ENCODE measurements around the gene RANBP17. TPM values are rescaled to one million over a fixed set of nuclear protein-coding genes. Genes with fewer than 3 reads are reported as not detected.

RANBP17 gene
- total RNA-seq, 1 donor from 2014 or later = 15.7 TPM

- Mint-ChIP-seq H3K4me1 (ENCODE audit: unreplicated experiment) (peaks cover 12% of the 10 kb centered on the region), H3K9me3 (ENCODE audit: unreplicated experiment) (no peaks in the 10 kb centered on the region), H3K36me3 (ENCODE audit: unreplicated experiment) (no peaks in the 10 kb centered on the region), H3K27me3 (ENCODE audit: unreplicated experiment) (no peaks in the 10 kb centered on the region), H3K4me3 (ENCODE audit: unreplicated experiment) (no peak overlapping the region), H3K27ac (ENCODE audit: unreplicated experiment) (no peak overlapping the region)
- DNase-seq (ENCODE audit: extremely low spot score, unreplicated experiment) = no peak
- no peak for TF ChIP-seq CTCF (IDR thresholded peaks at IDR 0.05)
Observed at GRCh38 chr5:171157276-171157675, 295.5 kb downstream of the RANBP17 start.

- peaks cover 12% of the 10 kb centered on the region for H3K4me1 Mint-ChIP-seq (ENCODE audit: unreplicated experiment)
- H3K36me3 Mint-ChIP-seq (ENCODE audit: unreplicated experiment) = no peaks in the 10 kb centered on the region
- H3K27ac Mint-ChIP-seq (ENCODE audit: unreplicated experiment) = no peak overlapping the region
- no peak for DNase-seq (ENCODE audit: extremely low spot score, unreplicated experiment)
- TF ChIP-seq CTCF (IDR thresholded peaks at IDR 0.05) = no peak
- no peaks in the 10 kb centered on the region for H3K9me3 Mint-ChIP-seq (ENCODE audit: unreplicated experiment)
- H3K27me3 Mint-ChIP-seq (ENCODE audit: unreplicated experiment) = no peaks in the 10 kb centered on the region
- no peak overlapping the region for H3K4me3 Mint-ChIP-seq (ENCODE audit: unreplicated experiment)
Observed at GRCh38 chr5:171157775-171158174, 296.0 kb downstream of the RANBP17 start.

GRCh38 chr5:171158581-171158980, 296.8 kb downstream of the RANBP17 start:
- Mint-ChIP-seq H3K36me3 (ENCODE audit: unreplicated experiment) (no peaks in the 10 kb centered on the region), H3K4me3 (ENCODE audit: unreplicated experiment) (no peak overlapping the region), H3K27ac (ENCODE audit: unreplicated experiment) (no peak overlapping the region), H3K4me1 (ENCODE audit: unreplicated experiment) (peaks cover 12% of the 10 kb centered on the region), H3K9me3 (ENCODE audit: unreplicated experiment) (no peaks in the 10 kb centered on the region), H3K27me3 (ENCODE audit: unreplicated experiment) (no peaks in the 10 kb centered on the region)
- TF ChIP-seq CTCF (IDR thresholded peaks at IDR 0.05) = no peak
- DNase-seq (ENCODE audit: extremely low spot score, unreplicated experiment) = no peak

- H3K36me3 Mint-ChIP-seq (ENCODE audit: unreplicated experiment) = no peaks in the 10 kb centered on the region
Observed at GRCh38 chr5:171162165-171162564, 300.3 kb downstream of the RANBP17 start.

GRCh38 chr5:171162596-171162995, 300.8 kb downstream of the RANBP17 start:
- Mint-ChIP-seq H3K27ac (ENCODE audit: unreplicated experiment) (no peak overlapping the region), H3K9me3 (ENCODE audit: unreplicated experiment) (no peaks in the 10 kb centered on the region), H3K27me3 (ENCODE audit: unreplicated experiment) (no peaks in the 10 kb centered on the region), H3K4me1 (ENCODE audit: unreplicated experiment) (no peaks in the 10 kb centered on the region), H3K4me3 (ENCODE audit: unreplicated experiment) (no peak overlapping the region), H3K36me3 (ENCODE audit: unreplicated experiment) (no peaks in the 10 kb centered on the region)
- peak; percentile 47 for TF ChIP-seq CTCF (IDR thresholded peaks at IDR 0.05)
- no peak for DNase-seq (ENCODE audit: extremely low spot score, unreplicated experiment)

More at GRCh38 chr5:171162165-171162564, 300.3 kb downstream of the RANBP17 start:
- H3K27me3 Mint-ChIP-seq (ENCODE audit: unreplicated experiment) = no peaks in the 10 kb centered on the region
- H3K27ac Mint-ChIP-seq (ENCODE audit: unreplicated experiment) = no peak overlapping the region
- H3K4me1 Mint-ChIP-seq (ENCODE audit: unreplicated experiment) = peaks cover under 1% of the 10 kb centered on the region
- no peaks in the 10 kb centered on the region for H3K9me3 Mint-ChIP-seq (ENCODE audit: unreplicated experiment)
- TF ChIP-seq CTCF (IDR thresholded peaks at IDR 0.05) = no peak
- no peak overlapping the region for H3K4me3 Mint-ChIP-seq (ENCODE audit: unreplicated experiment)
- DNase-seq (ENCODE audit: extremely low spot score, unreplicated experiment) = no peak

All from osteocyte (in vitro differentiated cells).